Superior temporal gyrus (tissue), 1 donor: Measurements from ENCODE around the gene SLC39A11.

Source experiments
- DNase-seq: peaks from one replicate; pipeline ENCODE4 v3.0.0-alpha.2; 2016; ENCODE audit errors: extremely low spot score

The SLC39A11 gene

GRCh38 chr17:72619976-72620650, 472.4 kb downstream of the SLC39A11 start:
- DNase-seq: no peak

DNA sequence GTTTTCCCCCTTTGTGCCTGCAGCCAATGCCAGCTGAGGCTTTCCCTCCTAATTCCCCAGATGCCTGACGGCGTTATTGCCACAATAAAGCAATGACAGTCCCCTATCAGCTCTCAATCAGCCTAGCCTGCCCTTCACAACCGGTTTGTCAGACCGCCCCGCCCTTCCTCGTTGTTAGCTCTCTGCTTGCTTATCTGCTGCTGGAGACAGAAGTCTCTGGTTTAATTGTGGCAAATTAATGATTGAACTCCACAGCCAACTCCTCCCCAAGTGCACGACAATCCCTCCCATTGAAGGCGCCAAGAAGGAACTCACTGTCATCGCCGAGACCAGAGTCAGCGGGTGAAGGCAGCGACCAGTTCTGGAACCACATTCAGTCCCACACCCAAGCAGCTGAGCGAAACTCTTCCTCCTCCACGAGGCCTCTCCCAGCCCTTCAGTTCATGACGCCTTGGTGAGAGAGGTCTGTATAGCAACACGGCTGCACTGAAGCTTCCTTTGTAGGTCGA, 474.4 kb downstream of the SLC39A11 start:
- DNase-seq: no peak

GRCh38 chr17:72617557-72617956, 474.9 kb downstream of the SLC39A11 start:
- DNase-seq: no peak

DNA sequence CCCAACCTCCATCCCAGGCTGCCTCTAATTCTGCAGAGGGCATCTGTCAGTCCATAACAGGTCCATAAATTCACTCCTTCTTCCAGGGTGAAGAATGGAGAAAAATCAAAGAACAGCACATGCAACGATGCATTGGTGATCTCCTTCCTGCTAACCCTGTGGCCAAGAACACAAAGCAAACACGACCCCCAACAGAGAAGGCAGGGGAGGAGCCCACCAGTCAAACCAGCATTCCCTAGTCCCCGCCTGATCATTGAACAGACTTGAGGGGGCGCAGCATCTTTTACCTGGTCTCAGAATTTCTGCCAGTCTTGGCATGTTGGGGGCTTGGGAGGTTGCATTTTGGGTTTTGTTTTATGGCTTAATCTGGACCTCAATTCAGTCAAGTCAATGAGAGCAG, 476.0 kb downstream of the SLC39A11 start:
- no peak for DNase-seq

DNA sequence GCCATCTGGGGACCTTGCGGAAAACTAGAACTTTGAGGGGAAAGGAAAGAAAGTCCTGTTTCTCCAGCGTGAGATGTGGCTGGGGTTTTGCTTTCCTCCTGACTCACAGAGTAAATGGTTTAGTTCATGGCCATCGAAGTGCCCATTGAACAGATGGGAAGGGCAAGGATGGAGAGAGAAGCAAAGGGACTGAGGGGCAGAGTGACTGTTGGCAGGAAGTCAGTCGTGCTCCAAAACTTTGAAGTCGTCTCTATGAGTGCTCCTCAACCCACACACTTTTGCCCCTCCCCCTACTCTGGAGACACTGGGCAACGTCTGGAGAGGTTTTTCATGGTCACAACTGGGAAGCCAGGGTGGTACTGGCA, 476.9 kb downstream of the SLC39A11 start:
- no peak for DNase-seq

GRCh38 chr17:72614871-72615626, 477.4 kb downstream of the SLC39A11 start:
- DNase-seq: peak; percentile 86

DNA sequence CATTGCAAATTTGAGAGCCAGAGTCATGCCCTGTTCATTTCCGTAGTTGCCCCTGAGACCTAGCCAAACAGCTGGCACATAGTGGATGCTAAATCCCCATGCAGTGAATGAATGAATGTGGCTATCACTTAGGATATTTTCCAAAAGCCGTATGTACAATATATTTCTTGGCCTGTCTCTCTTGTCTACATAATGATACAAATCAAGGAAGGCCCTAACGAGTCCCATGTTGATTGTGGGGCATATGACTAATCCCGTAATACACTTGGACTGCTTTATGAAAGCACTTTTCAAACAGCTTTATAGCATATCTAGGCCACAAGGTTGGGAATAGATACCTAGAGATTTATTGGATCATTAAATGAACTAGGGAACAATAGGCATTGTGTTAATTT, 478.0 kb downstream of the SLC39A11 start:
- DNase-seq: no peak

DNA sequence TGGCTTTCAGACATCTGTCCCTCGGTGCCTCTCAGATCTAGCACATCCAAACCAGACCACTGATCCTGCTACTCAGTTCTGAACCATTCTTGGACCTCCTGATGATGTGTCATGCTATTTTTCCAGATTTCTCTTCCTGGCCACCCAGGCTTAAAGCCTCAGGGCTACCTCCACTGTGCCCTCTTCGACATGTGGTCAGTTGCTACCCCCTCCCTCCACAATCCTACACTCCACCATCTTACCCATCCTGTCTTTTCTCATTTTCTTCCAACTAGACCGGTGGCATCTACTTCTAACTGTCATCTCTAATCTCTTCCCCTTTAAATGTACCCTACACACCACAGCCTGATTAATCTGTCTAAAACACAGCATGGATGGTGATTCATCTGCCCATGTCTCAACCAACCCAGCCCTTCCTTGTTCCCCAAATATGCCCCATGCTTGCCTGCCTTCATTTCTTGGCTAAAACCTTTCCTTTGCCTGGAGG, 478.6 kb downstream of the SLC39A11 start:
- DNase-seq: no peak

GRCh38 chr17:72613396-72613795, 479.1 kb downstream of the SLC39A11 start:
- no peak for DNase-seq

GRCh38 chr17:72611172-72611571, 481.3 kb downstream of the SLC39A11 start:
- no peak for DNase-seq

- no peak for DNase-seq
Measured at GRCh38 chr17:72609501-72609900, 483.0 kb downstream of the SLC39A11 start.

GRCh38 chr17:72608436-72608835, 484.1 kb downstream of the SLC39A11 start:
- DNase-seq: no peak

DNA sequence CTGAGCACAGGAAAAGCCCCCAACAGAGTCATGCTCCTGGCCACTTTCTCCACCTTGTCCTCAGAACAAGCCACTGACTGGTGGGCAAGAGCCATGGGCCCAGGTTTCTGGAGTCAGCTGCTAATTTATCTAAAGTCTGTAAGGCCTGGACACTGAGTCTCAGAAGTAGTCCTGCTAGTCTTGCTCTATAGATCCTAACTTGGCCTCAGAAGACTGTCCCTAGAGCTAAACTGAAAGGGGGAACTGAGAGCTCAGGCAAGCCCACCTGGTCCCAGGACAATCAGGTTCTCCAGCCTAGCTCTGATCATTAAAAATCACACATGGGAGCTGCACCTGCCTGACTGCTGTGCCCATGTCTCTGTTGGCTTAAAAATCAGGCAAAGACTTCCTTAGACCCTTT, 485.8 kb downstream of the SLC39A11 start:
- DNase-seq: no peak

GRCh38 chr17:72605543-72605942, 486.9 kb downstream of the SLC39A11 start:
- DNase-seq: no peak

DNA sequence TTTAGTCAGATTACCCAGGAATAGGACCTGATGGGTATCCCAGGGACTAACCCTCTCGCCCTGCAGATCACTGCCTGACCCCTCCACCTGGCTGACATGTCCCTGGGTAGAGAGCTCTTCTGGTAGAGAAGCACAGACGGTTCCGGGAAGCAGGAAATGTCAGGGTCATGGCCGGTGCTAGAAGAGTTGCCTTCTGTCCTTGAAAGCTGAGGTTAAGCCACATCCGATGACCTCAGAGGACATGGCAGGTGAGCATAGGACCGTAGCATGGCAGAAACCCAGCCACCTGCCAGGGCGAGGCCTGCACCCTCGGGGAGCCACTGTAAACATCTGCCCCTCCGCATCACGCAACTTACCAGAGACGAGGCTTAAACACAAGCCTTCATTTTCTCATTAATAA, 488.0 kb downstream of the SLC39A11 start:
- DNase-seq: no peak

- DNase-seq: no peak
Measured at GRCh38 chr17:72603420-72604242, 488.9 kb downstream of the SLC39A11 start.

DNA sequence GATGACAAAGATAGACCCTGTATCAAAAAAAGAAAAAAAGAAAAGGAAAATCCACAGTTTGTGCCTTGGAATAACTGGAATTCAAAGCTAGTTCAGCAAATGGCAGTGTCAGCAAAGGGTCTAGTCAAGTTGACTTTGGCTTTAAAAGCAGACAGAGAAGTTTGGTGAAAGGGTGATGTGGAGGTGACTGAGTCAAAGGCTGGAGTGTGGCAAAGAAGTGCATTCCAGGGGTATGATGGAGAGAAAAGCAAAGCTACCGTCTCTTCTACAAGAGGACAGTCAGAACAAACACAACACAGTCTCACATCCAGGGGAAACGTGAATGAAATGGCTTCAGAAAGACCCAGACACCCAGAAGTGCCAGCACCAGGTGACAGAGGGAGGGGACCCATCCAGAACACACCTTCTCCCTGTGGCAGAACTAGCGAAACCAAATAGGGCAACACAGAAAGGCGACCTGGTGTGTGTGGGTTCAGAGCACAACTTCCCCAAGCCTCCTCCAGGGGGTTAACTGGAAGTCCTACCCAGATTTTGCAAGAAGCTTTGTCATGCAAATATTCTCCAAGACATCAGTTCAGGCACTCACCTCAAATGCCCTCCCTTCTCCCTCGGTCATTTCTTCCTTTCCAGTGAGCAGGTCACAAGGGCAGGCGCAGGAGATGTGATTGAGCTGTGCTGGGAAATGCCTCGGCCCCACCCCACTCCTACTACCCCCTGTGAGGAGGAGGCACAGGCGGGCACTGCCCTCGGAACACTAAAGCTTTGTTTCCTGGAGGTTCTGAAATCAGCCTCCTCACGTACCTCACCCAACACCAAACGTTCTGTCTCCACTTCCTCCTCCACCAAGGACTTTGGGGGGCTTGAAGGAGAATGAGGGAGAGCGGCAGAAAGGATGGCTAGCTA, 489.7 kb downstream of the SLC39A11 start:
- DNase-seq: no peak

DNA sequence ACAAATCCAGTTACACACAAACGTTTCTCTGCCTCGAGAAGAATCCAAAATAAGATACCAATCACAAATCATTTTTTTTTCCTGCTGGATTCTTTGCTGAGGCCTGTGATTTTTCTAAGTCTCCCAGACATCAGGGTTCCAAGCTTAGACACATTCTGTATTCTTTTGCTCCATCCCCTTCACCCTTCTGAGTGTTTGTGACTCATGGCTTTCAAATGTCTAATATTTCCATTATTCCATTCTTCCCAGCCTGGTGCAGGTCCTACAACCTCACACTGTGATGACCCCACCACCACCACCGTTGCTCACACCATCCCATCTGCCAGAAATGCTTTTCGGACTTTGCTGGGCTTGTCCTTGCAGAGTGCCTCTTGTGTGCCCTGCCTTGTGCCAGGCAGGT, 491.6 kb downstream of the SLC39A11 start:
- DNase-seq: no peak

DNA sequence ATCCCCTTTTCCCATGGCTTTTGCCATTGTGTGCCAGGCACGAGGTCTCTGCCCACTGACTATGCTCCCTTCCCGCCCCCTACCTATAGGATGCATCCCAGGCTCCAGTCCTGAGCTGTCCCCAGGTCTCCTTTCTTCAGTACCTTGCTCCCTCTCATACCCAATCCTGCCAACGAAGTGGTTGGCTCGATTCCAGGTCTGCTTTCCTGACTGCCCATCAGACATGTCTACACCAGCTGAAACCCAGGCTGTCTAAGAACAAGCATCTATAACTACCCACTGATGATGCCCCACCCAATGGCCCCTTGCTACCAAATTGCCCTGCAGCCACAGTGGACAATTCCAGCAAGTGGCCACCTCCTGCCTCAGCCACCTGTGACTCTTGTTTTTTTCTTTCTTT, 492.6 kb downstream of the SLC39A11 start:
- no peak for DNase-seq

GRCh38 chr17:72598695-72599094, 493.8 kb downstream of the SLC39A11 start:
- no peak for DNase-seq
